Activated CD8-positive, alpha-beta memory T cell treated with anti-CD3 and anti-CD28 coated beads for 4 hours (primary cell): ENCODE results near the gene AKAIN1.

ENCODE experiments used
- DNase-seq, 2 donors: peaks; one replicate each; pipeline ENCODE4 v3.0.0-alpha.2; 2020; ENCODE audit warnings: low read depth in 2 of 2

Gene AKAIN1

DNA sequence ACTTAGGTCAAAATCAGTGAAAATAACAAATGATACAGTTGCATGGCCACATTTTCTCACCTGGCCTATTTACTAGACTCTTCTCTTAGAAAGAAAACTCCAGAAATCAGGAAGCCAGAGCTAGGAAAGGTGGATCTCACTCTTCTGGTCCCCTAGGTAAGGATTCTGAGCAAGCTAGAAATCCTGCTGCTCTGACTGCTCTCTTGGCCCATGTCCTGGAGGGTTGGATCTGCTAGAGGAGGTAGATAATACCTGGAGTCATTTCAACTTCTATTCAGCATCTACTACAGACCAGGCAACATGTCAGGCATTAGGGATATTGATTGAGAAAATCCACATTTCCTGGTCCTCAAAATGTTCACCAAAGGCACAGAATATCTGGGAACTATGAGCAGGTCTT, 34.9 kb downstream of the AKAIN1 start:
- DNase-seq, result no peak

DNA sequence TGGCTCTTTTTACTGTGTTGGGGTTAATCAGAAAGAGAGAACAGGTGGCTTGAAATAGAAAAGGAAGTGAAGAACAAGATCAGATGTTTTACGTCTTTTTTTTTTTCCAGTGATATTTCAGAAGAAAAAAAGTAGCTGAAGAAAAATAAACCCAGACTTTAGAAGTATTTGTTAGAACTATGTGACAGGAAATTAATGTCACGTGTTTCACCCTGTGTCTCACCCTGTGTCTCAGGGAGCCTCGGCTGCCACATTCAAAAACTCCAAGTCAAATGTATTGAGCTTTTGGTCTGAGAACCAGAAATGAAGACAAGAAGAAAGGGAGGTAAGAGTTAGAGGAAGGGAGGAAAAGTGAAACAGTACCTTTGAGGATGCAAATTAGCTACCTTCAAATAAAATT, 38.0 kb downstream of the AKAIN1 start:
- DNase-seq, result no peak

DNA sequence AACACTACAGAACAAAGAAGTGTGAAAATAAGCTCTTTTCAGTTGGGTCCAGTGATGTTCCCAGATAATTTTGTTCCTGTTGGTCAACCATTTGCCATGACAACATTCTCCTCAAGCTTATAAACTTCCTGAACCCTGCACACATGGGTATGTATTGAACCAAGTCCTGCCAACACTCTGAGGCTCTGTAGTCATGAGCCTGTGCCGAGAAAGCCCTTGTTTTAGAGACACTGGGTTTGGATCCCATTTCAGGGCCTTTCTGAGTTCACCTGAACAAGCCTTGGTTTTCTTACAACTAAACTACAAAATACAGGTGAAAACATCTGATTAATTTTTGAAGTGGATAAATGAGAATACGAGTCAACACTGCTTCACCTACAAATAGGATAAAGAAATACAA, 38.5 kb downstream of the AKAIN1 start:
- DNase-seq, result no peak

- DNase-seq, result no peak
Measured at GRCh38 chr18:5158172-5158571, 38.9 kb downstream of the AKAIN1 start.

DNA sequence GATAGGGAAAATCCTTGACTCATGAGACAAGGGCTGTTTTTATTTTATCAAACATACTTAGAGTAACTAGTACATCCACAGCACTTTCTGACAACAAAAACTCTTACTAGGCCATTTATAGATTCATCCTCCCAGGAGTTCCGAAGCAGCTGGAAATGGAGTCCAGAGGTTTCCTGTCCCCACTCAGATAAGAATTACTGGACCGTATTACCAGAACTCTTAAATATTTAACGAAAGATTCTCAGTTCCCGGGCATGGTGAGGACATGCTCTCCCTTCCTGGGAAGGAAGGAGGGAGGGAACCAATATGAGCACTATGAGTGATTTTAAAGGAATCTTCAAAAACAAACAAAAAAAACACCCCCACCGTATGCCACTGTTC, 41.2 kb downstream of the AKAIN1 start:
- no peak for DNase-seq

GRCh38 chr18:5155218-5155906, 41.7 kb downstream of the AKAIN1 start:
- no peak for DNase-seq

- no peak for DNase-seq
Measured at GRCh38 chr18:5152343-5153020, 44.6 kb downstream of the AKAIN1 start.

DNA sequence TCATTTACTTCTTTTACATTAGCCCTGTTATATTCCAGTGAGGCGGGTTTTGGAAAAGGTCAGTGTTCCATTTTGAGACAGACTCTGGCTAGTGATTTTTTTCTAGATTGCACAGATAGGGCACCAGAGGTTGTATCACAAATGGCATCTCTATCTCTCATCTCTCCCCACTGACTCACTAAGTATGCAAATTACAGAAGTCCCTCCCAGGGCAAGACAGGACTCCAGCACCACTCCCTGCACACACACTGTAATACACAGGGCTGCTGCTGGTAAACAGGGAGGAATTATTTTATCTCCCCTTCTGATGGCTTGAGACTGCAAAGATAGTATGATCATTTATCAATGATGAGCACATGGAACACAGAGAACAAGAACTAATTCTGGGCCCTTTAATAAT, 46.2 kb downstream of the AKAIN1 start:
- no peak for DNase-seq

DNA sequence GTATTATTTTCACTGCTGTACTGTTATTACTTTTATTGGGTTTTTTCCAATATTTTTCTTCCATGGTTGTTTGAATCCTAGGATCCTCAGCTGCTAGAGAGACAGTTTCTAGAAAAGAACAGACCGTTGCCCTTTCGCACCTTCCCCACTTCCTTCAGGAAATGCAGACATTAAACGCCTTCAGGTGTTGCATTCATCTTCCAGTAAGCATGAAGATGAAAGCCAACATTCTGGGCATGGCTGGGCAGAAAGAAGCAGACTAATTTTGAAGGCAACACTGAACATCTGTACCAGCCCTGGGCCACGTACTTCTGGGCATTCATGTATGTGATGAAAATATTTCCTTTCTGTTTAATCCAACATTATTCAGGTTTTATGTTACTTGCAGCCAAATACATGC, 51.0 kb downstream of the AKAIN1 start:
- DNase-seq, result no peak

GRCh38 chr18:5145168-5145825, 51.8 kb downstream of the AKAIN1 start:
- DNase-seq, result no peak

- DNase-seq, result no peak
Measured at GRCh38 chr18:5144629-5145028, 52.4 kb downstream of the AKAIN1 start.

DNA sequence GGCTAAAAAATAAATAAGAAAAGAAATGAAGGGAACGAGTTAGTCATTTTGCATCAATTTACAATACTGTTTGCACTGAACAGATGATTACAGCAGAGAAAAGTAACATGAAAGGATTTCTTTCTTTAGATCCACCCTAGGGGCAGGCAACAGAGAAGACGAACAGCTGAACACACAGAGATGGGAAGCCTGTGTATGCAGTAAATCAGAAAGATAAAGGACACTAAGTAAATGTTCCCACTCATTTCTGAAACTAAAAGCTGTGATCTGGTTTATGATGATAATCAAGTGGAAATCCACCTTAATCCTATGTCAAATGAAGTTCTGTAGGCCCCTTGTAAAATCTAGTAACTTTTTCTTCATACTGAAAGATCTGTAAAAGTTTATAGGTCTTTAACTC, 54.2 kb downstream of the AKAIN1 start:
- DNase-seq, result no peak

DNA sequence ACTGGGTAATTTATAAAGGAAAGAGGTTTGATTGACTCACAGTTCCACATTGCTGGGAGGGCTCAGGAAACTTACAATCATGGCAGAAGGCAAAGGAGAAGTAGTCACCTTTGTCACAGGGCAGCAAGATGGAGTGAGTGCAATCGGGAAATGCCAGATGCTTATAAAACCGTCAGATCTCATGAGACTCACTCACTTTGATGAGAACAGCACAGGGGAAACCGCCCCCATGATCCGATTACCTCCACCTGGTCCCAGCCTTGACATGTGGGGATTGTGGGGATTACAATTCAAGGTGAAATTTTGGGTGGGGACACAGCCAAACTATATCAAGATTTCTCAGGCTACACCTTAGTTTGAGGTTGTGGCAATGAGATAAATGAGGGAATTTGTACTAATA, 54.9 kb downstream of the AKAIN1 start:
- no peak for DNase-seq

DNA sequence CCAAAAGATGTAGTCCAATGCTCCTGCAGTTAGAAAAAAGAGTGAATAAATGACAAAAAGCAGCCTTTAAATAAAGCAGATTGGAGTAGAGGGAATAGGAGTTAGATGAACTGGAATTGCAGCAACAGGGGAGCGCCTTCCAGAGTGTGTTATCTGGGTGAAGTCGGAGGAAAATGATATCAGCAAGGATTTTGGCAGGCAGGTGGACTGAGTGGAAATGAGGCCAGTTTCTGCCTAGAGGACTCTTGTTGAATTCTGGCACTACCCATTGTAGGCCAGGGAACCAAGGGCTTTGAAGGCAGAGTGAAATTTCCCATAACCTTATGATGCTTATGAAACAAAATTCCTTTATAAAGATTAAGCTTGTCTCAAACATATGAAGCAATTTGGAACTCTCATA, 59.8 kb downstream of the AKAIN1 start:
- no peak for DNase-seq

DNA sequence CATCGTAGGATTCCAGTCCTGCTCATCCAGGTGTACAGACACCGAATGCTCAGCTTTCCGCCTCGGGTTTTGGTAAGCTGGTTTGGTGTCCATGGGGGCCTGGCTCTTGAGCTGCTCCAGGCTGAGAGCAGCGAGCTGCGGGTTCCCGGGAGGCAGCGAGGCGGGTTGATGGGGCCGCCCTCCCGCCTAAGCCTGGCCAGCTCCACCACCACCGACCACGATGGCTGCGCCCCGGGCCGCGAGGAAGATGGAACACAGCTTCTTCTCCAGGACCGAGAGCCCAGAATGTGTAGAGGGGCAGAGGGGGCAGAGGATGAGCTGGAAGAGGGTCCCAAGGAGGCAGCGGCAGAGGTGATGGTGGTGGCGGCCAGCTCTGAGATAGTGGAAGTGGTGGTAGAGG, 64.1 kb downstream of the AKAIN1 start:
- no peak for DNase-seq

DNA sequence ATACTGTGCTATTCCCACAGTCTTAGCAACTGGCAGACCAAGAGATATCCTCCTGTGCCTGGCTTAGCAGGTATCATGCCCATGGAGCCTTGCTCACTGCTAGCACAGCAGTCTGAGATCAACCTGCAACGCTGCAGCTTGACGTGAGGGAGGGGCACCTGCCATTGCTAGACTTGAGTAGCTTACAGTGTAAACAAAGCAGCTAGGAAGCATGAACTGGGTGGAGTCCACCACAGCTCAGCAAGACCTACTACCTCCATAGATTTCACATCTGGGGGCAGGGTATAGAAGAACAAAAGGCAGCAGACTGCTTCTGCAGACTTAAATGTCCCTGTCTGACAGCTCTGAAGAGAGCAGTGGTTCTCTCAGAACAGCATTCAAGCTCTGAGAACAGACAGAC, 74.8 kb downstream of the AKAIN1 start:
- no peak for DNase-seq

DNA sequence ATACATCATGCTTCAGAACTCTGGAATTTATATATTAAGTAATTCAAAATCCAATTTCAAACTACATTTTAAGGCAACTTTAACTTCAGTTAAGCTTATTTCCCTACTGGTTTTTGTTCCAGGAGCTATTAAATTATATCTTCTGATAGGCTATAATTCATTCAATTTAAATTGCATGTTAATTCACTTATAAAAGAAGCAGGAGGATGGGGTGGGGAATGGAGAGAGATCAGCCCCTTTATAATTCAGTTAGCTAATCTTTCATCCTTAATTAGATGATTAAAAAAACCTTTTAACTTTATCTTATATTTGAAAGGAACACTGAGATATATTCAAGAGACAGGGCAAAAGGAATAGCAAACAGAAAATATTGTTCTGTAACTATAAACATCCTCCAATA, 86.8 kb downstream of the AKAIN1 start:
- no peak for DNase-seq

- DNase-seq, result no peak
Measured at GRCh38 chr18:5107988-5108387, 89.1 kb downstream of the AKAIN1 start.

- DNase-seq, result no peak
Measured at GRCh38 chr18:5106730-5107129, 90.3 kb downstream of the AKAIN1 start.

- no peak for DNase-seq
Measured at GRCh38 chr18:5104246-5104645, 92.8 kb downstream of the AKAIN1 start.

DNA sequence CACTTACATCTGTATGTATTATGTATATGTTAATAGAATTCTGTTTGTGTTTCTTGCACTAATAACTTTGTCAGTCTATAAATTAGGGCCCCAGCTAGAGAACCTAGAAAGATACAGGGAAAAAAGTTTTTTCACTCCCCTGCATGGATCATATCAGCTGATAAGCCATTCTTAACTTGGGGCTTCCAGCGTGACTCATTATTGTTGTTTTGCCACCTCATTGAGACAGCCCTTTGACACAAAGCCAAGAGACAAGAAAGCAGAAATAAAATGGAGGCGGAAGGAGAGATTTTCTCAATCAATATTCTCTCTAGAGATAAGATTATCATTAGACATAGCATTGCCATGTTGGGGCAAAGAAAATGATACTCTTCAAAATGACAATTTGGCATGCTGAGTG, 93.4 kb downstream of the AKAIN1 start:
- DNase-seq, result no peak

DNA sequence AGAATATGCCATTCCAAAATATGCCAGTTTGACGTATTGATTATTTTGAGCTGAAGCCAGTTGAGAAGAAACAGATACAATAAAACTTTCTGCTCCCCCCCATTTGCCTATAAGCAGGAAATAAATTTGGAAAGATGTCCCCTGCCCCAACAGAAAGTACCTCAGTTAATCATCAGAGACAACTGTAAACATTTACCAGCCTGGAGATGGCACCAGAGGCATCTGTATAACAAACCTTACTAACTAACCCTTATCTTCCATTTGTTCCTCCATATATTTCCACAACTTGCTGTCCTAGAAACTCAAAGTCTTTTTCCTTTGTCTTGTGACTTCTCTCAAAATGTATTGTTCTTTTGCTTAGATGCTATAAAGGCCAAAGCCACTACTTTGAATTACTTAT, 93.8 kb downstream of the AKAIN1 start:
- DNase-seq, result no peak

DNA sequence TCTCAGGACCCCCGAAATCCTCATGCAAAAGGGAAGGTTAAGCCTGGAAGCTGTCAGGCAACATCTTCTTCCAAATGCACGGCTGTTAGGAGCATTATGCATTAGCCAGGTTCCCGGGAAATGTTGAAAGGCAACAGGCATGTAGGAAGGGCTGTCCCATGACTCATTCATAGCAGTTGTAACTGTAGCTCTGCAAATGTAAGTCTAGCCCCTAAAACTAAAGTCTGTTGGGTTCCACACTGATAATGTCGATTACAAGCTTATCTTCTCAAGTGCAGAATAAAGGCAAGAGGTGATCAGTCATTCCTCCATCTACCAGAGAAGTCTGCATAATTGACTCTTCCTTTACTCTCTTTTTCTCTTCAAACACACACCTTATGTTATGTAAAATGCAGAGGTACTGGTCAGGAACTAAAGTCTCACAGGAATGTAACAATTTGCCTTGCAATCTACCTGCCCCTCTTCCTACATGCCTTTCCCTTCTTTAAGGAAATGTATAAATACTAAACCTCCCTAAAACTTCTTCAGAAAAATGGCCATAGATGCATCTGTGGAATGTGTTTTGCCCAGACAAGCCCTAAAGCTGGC, 99.8 kb downstream of the AKAIN1 start:
- DNase-seq, result no peak
